SKM-1 (cell line): ENCODE measurements around the gene NUDT21.
A peak's percentile ranks its signal among the peaks of the same experiment; 100 is the strongest.
"Not testable (repeated sequence)": the region's sequence is repeated elsewhere in the genome, so short reads cannot be mapped to it uniquely, and the experiment has no call there.

Experiments used
- DNase-seq: peaks from one replicate; lab custom pipeline; 2025; ENCODE audit not compliant: unreplicated experiment; lab: John Stamatoyannopoulos, UW

NUDT21 gene

DNA sequence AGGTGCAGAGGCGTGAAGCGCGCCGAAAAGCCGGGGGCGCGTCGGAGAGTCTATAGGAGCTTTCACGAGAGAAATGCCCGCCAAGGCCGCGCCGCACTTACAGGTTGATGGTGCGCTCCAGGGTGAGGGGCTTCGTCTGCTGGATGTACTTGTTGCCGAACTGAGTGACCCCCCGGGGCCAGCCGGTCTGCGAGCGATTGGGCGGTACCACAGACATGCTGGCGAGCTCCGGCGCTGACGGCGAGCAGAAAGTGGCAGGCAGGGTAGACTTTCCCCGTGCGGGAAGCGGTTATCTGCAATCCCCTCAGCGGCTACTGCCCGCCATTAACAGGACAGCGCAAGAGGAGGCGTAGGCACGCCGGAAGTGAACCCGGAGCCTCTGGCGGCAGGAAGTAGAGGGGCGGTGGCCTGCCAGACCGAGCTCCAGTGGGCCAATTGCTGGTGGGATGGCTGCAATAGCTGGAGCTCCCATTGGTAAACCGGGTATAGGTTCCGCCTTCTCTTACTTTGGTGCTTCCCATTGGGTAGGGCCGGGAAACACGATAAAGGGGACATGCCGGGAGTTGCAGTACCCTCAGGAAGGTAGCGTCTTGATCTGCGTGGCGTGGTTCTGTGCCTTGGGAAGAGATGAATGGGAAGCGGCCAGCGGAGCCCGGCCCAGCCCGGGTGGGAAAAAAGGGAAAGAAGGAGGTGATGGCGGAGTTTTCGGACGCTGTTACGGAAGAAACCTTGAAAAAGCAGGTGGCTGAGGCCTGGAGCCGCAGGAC is at the start of gene NUDT21, which contains the start of gene OGFOD1:
Gene NUDT21, minus strand, starts transcription at position 347 of the 767 bp plus-strand sequence. Its CDS starts 130 bp downstream, at position 217.
Gene OGFOD1, plus strand, starts transcription at position 569 of the 767 bp plus-strand sequence. Its CDS starts 59 bp downstream, at position 628.
- DNase-seq, result peak; percentile 98

DNA sequence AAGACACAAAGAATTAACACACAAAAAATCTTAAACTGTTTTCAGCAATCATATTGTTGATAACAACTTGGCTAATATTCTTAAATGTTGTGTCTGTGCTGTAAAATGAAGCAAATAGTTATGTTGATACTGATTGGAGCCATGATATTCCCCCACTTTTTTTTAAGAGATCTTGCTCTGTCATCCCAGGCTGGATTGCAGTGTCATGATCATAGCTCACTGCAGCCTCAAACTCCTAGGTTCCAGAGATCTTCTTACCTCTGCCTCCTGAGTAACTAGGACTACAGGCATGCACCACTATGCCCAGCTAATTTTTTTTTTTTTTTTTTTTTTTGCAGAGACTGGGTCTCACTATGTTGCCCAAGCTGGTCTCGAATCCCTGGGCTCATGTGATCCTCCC is 42.7 kb upstream of the NUDT21 start:
- DNase-seq, result no peak

DNA sequence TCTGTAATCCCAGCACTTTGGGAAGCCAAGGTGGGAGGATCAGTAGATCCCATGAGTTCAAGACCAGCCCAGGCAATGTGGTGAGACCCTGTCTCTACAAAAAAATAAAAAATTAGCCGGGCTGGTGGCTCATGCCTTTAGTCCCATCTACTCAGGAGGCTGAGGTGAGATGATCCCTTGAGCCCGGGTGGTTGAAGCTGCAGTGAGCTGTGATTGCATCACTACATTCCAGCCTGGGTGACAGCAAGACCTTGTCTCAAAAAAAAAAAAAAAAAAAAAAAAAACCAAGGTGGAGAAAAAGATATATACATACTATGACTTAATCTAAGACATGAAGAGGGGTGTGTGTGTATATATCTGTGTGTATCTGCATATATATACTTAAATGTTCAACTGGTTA is 42.0 kb upstream of the NUDT21 start:
- no peak for DNase-seq

DNA sequence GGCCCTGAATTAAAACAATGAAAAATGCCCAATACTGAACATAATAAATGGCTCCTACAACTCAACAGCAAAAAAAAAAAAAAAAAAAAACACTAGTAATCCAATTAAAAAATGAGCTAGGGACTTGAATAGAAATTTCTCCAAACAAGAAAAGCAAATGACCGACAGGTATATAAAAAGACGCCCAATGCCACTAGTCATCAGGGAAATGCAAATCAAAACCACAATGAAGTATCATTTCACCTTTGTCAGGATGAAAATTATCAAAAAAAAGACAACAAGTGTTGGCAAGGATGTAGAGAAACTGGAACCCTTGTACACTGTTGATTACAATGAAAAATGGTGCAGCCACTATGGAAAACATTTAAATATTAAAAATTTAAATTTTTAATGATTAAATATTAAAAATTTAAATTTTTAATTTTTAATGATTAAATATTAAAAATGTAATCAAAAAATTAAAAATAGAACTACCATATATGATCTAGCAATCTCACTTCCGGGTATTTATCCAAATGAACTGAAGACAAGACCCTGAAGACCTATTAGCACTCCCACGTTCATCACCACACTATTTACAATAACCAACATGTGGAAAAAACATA is 40.6 kb upstream of the NUDT21 start:
- DNase-seq, result no peak

DNA sequence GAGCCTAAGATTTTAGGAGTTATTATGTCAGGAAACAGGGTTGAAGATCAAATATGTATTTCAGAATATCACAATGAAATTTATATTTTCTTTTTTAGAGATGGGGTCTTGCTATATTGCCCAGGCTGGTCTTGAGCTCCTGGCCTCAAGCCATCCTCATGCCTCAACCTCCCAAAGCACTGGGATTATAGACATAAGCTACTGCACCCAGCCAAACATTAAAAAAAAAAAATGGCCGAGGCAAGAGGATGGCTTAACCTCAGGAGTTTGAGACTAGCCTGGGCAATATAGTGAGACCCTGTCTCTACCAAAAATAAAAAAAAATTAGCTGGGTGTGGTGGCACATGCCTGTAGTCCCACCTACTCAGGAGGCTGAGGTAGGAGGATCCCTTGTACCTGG is 37.7 kb upstream of the NUDT21 start:
- not testable (repeated sequence) for DNase-seq

DNA sequence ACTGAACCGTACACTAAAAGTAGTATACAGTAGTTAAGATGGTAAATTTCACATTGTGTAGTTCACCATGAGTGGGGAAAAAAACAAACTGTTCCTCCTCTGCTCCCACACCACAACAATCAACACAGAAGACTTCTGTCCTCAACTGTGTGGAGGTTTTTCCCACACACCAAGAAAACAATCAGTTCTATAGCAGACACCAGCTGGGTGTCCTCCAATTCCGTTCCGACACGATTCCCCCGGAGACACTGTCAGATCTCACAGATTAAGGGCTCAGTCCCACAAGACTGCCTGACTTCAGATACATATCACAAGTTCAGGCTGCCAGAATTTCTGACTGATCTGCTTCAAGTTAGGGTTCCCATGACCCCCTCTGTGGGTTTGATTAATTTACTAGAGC is 36.9 kb upstream of the NUDT21 start:
- DNase-seq, result no peak

DNA sequence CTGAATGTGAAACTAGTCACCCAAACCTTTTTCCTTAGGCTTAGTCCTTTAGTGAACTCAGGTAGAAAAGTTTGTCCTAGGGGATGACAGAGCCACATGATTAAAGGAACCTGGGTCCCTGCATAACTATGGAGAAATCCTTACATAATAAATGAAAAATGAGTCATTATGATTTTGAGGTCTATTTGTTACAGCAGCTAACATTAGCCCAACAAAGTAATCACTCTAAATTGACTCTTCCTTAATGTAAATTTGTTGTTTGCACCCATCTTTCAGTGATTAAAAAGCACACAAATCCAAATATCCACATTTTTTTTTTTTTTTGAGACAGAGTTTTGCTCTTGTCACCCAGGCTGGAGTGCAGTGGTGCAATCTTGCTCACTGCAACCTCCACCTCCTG is 32.3 kb upstream of the NUDT21 start:
- DNase-seq, result no peak

DNA sequence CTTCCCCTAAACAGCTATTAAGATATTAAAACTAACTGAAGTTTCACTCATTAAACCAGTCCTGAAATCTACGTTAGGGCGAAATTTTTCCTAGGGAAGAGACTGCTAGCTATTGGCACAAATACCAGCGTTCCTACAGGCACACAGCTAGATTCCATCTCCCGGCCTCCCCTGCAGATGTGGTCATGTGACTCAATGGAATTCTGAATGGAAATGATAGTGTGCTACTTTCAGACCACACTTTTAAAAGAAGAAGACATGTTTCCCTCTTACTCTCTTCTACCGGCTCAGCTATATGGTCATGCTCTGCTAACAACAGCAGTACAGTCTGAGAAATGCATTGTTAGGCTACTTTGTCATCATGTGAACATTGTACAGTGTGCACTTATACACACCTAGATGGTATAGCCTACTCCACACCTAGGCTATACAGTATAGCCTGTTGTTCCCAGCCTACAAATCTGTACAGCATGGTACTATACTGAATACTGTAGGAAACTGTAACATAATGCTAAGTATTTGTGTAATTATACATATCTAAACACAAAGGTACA is 31.6 kb upstream of the NUDT21 start:
- no peak for DNase-seq

DNA sequence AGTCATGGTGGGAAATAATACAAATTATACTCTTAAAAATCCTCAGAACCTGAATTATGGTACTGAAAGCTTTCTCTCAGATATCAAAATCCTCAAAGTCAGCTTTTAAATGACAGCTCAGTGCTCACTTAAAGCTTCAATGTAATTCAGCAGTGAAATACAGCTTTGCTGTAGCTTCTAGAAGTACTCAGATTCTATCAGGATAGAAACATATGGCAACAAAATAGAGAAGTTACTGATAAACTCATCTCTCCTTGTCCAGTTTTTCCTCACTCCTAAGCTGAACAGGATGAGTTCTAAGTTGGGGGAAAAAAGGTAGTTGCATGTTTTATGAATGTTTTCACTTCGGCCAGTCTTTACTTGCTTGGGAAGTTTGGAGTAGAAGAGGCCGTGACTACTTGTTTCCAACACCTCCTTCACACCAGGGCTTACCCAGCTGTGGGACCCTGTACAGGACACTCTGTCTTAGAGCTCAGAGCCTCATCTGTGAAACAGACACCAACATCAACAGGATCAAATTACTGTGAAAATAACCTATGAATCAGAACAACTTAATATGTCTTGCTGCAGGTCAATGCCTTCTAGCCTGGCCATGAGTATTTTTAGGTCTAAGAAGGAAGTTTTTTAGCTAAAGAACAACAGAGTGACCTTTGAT is 30.5 kb upstream of the NUDT21 start:
- no peak for DNase-seq

DNA sequence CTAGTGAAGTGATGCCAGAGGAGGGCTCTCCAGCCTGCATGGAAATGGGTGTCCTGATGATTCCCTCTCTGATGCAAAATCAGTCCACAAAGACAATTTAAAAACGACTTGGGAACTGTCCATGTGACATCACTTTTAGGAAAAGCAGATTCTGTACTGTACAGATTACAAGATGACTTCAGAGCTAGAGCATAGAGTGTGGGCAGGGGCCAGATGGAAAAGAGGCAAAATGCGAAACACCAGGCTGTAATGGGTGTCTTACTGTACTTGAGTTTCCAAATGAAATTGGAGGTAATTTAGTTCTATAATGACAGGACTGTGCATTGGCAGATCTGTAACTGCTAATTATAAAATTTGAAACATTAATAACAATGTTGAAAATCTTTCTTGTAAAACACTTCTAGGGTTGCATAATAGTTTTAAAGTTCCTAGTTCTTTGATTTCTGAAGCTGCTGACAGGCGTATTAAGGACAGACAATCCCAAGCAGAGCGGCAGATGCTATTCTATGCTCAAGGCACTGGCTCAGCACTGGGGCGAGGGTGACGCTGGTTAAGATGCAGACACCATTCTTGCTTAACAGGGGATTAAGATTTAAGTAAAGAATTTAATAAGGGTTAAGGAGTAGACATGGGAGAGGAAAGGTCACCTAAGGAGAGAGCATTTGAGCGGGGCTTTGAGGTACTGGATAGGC is 29.8 kb upstream of the NUDT21 start:
- DNase-seq, result no peak

DNA sequence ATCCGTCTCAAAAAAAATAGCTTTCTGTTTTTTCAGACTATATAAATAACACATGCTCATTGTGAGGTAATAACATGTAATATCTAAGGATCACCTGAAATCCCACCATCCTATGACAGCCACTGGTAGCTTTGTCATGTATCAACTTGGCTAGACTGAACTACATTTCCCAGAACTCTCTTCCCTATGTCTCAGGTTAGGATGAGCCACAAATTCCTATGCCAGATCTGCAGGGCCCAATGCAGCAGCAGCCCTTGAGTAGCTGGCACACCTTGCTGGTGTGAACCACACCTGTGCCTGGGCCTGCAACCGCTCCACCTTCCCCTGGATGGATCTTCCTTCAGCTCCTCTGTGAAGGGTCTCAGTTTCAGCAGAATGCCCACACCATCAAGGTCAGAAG is 28.3 kb upstream of the NUDT21 start:
- no peak for DNase-seq

DNA sequence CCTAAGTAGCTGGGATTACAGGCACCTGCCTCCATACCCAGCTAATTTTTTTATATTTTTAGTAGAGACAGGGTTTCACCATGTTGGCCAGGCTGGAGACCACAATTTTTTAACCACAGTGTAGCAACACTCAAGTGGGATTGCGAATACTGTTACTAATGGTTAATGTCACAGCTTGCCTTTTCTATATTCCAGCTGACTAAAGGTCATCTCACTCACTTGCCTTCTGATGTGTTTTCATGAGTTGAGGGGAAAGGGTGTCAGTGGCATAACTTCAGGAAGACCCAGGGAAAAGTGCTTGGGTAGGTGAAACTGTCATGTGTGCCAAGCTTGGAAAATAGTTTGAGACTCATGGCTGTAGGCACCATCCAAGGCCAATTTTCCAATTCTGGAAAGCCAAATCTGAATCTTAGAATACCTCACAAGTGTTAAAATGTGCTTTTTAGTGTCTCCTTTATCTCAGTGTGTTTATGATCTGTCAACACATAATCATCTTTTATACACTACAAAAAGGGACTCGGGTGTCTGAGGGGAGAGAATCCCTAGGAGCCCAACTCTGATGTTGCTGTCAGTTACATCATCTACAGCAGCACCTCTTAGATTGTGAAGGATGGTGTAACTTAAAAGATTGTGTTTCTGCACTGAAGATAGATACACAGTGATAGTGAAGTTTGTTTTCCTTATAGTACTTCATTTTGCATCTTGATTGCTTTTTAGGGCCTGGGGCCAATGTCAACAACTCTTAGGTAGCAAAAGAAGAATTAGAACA is 27.3 kb upstream of the NUDT21 start:
- DNase-seq, result no peak

DNA sequence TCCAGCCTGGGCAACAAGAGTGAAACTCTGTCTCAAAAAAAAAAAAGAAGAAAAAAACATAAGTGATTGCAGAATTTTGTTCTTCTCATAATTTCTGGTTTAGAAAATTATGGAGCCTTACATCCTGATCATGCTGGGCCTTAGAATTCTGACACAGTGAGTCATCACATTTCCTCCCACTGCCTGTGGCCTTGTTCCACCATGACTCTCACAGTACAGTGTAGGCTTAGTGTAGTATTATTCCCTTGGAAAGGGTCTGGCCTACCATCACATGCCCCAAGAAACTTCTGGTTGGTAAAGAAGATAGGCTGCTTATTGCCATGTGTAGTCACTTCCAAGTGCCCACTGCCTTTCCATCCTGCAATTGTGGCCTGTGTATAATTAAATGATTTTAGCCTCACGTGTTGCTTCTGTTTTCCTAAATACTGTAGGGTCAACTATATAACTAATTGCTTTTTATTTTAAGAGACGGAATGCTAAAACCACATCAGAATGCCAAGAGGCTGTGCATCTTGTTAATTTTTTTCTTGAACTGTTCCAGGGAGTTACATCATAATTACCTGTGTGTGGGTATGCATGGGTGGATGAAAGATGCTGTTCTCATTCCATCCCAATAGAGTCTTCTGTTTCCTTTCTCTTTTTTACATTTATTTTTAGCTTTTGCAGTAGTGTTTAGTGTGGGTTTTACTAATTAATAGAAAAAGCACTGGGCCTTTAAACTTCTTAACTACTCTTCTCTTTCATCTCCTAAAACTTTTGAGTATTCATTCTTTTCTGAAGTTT is 26.2 kb upstream of the NUDT21 start:
- DNase-seq, result no peak

DNA sequence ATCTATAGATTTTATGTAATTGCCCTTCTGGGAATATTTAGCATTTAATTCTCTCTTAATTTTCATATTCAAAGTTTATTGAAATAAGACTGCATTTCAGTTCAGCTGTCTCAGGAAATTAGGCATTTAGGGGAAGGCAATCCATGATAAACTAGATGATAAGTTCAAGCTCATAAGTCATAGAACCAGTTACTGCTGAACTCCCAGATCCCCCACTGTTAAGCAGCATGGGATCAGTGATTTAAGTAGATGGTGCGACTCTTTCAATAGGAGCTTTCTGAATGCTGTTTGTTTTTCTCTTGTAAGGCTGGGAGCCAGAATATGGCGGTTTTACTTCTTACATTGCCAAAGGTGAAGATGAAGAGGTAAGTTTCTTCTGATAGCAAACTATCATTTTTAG is 24.1 kb upstream of the NUDT21 start:
- DNase-seq, result no peak

DNA sequence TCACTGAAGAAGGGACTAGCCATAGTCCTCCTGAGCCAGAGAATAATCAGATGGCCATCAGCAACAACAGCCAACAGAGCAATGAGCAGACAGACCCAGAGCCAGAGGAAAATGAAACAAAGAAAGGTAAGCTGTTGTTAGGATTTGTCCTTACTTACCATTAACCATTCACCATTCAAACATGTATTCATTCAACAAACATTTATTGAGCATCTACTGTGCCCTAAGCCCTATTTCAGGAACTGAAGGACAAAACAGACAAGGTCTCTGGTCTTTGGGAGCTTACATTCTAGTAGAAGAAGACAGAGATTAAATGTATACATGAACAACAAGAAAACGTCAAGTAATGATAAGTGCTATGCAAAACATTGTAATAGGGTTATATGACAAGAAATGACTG is 19.5 kb upstream of the NUDT21 start:
- DNase-seq, result no peak

DNA sequence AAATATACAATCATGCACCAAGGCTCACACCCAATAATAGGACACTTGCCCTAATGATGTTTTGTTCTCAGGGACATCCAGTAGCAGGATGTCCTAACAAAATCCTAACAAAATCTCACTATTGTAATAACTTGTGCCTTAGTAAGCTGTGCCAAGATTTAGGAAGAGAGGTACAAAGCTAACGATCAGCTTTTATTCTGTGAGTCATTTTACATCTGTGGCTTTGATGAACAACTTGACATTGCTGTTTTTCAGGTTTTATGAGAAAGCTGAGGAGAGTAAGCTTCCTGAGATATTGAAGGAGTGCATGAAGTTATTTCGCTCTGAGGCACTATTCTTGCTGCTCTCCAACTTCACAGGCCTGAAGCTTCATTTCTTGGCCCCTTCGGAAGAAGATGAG is 19.1 kb upstream of the NUDT21 start:
- DNase-seq, result no peak

DNA sequence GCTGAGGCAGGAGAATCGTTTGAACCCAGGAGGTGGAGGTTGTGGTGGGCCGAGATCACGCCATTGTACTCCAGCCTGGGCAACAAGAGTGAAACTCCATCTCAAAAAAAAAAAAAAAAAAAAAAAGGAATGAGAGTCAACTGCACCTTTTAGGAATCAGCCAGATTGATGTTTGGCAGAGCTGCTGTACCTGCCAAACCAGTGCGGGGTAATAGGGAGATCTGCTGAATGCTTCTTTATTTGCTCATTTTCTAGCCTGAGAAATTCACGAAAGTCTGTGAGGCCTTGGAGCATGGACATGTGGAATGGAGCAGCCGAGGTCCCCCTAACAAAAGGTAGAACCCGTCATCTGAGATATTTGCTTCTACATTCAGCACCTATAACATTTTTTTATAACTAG is 18.6 kb upstream of the NUDT21 start:
- no peak for DNase-seq

DNA sequence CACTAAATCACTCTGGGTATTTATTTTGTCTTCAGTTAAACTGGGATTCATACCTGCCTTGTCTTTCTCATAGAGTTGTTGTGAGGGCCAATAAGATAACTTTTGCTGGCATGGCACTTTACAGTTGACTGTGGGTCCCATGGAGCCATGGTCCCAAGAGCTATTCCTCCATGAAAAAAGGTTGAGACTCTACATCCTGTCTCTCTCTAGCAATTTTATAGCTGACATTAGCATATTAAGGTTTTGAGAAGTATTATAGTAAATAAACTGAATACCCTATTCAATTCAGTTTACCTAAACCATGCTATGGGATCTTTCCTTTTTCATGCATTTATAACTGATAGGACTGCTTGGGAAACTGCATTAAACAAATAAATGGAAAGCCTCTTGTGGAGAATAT is 17.7 kb upstream of the NUDT21 start:
- DNase-seq, result no peak

DNA sequence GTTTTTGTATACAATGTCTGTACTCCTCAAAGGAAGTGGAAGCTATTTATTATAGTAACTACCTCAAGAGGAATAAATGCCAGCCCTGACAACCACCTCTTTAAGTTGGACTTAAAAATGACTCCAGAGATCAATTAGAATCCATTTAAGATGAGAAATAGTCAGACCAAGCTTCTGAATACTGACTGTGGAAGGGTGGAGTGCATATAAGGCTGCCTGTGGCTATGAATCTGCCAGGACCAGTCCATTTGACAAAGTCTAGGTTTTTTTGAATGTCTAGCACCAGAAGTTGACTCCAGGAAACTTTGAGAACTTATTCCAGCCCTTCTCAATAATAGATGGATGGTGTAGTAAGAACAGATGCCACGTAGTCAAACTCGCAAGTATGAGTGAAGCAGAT is 15.2 kb upstream of the NUDT21 start:
- no peak for DNase-seq

DNA sequence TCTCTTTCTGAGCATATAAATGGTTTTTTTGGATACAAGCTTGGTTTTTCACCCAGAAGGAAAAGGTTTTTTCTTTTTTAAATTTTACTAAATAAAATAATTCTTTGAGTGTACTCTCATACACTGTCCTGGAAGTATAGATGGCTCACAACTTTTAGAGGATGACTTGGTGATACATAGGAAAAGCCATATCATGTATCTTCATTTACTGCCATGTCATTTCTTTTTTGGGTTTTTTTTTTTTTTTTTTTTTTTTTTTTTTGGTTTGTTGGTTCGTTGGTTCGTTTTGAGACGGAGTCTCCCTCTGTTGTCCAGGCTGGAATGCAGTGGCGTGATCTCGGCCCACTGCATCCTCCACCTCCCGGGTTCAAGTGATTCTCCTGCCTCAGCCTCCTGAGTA is 12.0 kb upstream of the NUDT21 start:
- no peak for DNase-seq
